GM12878 (cell line): ENCODE results near the gene HOXD9. TPM values are rescaled to one million over a fixed set of nuclear protein-coding genes. Genes with fewer than 3 reads are reported as not detected.

Source experiments
- ATAC-seq: fragments of 200-7000 bp; cut with Tn5 transposase; 3 replicates; pipeline ENCODE4 v1.9.1; 2020; ENCODE audit warnings: mild to moderate bottlenecking, moderate library complexity
- BruUV-seq: library from RNA; stranded (reverse); fragments of 400-500 nt; replicated peaks from 2 replicates; lab custom pipeline; 2021; lab: Mats Ljungman, UMichigan
- CTCF ChIA-PET: fragments of 300-600 bp; sonication (Branson Sonifier 250); formaldehyde crosslinking; extraction: SDS; loops from one replicate; lab custom pipeline; 2021; ENCODE audit warnings: inconsistent platforms; lab: Yijun Ruan, JAX
- POLR2A ChIA-PET: fragments of 350-600 bp; formaldehyde crosslinking; extraction: SDS; loops from one replicate; lab custom pipeline; 2021; ENCODE audit warnings: inconsistent platforms; lab: Charles Lee
- RAD21 ChIA-PET: fragments of 300-600 bp; sonication (Branson Sonifier 250); formaldehyde crosslinking; loops from one replicate; lab custom pipeline; 2023; ENCODE audit warnings: antibody characterized with exemption; ENCODE audit not compliant: unreplicated experiment; lab: Charles Lee
- SMC1A ChIA-PET: fragments of 300-600 bp; sonication (Branson Sonifier 250); formaldehyde crosslinking; loops from one replicate; lab custom pipeline; 2023; ENCODE audit not compliant: unreplicated experiment, uncharacterized antibody; lab: Charles Lee
- DNase-seq: peaks from one replicate; pipeline ENCODE4 v3.0.0-alpha.2; 2011; ENCODE audit warnings: low read depth, low spot score
- FAIRE-seq: peaks from 3 replicates; lab custom pipeline; 2011; peaks lifted over from hg19 to GRCh38; lab: Jason Lieb, UNC
- H2AFZ ChIP-seq: 2 replicates; pipeline ENCODE4 v1.6.0; 2011; ENCODE audit warnings: low read depth, low read length, control low read depth; ENCODE audit not compliant: control insufficient read depth
- H3K27ac ChIP-seq: 2 replicates; pipeline ENCODE4 v1.5.1; 2011; ENCODE audit warnings: control low read depth; ENCODE audit not compliant: control insufficient read depth, insufficient read depth
- H3K27me3 ChIP-seq, 2 experiments: replicated peaks in 1 of 2; 2 replicates each; pipeline versions ENCODE4 v1.6.0 to v1.6.1; 2011; ENCODE audit warnings: low read length in 1 of 2; ENCODE audit not compliant: control insufficient read depth in 2 of 2, insufficient read depth in 2 of 2
- H3K36me3 ChIP-seq, 2 experiments: 2 replicates each; pipeline ENCODE4 v1.5.1; 2011; ENCODE audit warnings: low read length in 1 of 2; ENCODE audit not compliant: control insufficient read depth in 2 of 2, insufficient read depth in 2 of 2
- H3K4me1 ChIP-seq: 2 replicates; pipeline ENCODE4 v1.6.1; 2011; ENCODE audit warnings: mild to moderate bottlenecking, low read length, moderate library complexity, mixed read lengths; ENCODE audit not compliant: control insufficient read depth, insufficient read depth
- H3K4me2 ChIP-seq: 2 replicates; pipeline ENCODE4 v1.6.0; 2011; ENCODE audit warnings: control low read depth; ENCODE audit not compliant: control insufficient read depth, insufficient read depth
- H3K4me3 ChIP-seq: fragments of 200-600 bp; sonication (generic); 2 replicates; pipeline ENCODE4 v1.5.1; 2016
- H3K79me2 ChIP-seq: 2 replicates; pipeline ENCODE4 v1.6.0; 2011; ENCODE audit warnings: low read length; ENCODE audit not compliant: control insufficient read depth, insufficient read depth
- H3K9ac ChIP-seq: 2 replicates; pipeline ENCODE4 v1.8.0; 2011; ENCODE audit warnings: low read length, control low read depth, mixed read lengths; ENCODE audit not compliant: control insufficient read depth, insufficient read depth
- H3K9me3 ChIP-seq: replicated peaks from 3 replicates; pipeline ENCODE4 v1.5.1; 2011; ENCODE audit warnings: mild to moderate bottlenecking, low read length; ENCODE audit not compliant: control insufficient read depth, insufficient read depth
- H4K20me1 ChIP-seq: 2 replicates; pipeline ENCODE4 v1.6.0; 2011; ENCODE audit not compliant: control insufficient read depth, insufficient read depth
- BACH1 ChIP-seq: fragments of 450-650 bp; IDR thresholded peaks from 2 replicates; pipeline ENCODE4 v1.6.1; 2017; ENCODE audit warnings: mild to moderate bottlenecking, borderline replicate concordance
- BMI1 ChIP-seq: fragments of 450-650 bp; IDR thresholded peaks from 2 replicates; pipeline ENCODE4 v1.6.1; 2016; ENCODE audit warnings: mild to moderate bottlenecking, moderate library complexity, borderline replicate concordance
- CBFB ChIP-seq: IDR thresholded peaks from 2 replicates; pipeline ENCODE4 v1.6.1; 2016; ENCODE audit warnings: antibody characterized with exemption, low read depth
- DPF2 ChIP-seq: fragments of 450-650 bp; IDR thresholded peaks from 2 replicates; pipeline ENCODE4 v1.6.1; 2017; ENCODE audit warnings: mild to moderate bottlenecking
- EED ChIP-seq: sonication (generic); IDR thresholded peaks from 2 replicates; pipeline ENCODE4 v1.6.1; 2016; ENCODE audit warnings: antibody characterized with exemption, low read depth
- IKZF1 ChIP-seq: fragments of 450-650 bp; conservative IDR thresholded peaks from 2 replicates; pipeline ENCODE4 v1.6.1; 2017; ENCODE audit warnings: antibody characterized with exemption, mild to moderate bottlenecking
- KAT2A ChIP-seq: conservative IDR thresholded peaks from 2 replicates; pipeline ENCODE4 v1.6.1; 2011; ENCODE audit warnings: low read depth, low read length; ENCODE audit not compliant: control insufficient read depth
- KDM1A ChIP-seq: fragments of 200-600 bp; sonication (generic); IDR thresholded peaks from 2 replicates; pipeline ENCODE4 v1.6.1; 2016; ENCODE audit warnings: borderline replicate concordance
- MEF2A ChIP-seq: IDR thresholded peaks from 2 replicates; pipeline ENCODE4 v1.6.1; 2011; ENCODE audit warnings: low read depth, mild to moderate bottlenecking, low read length, moderate library complexity; ENCODE audit not compliant: insufficient read depth
- MYB ChIP-seq: fragments of 150-350 bp; IDR thresholded peaks from 2 replicates; pipeline ENCODE4 v1.6.1; 2014; ENCODE audit warnings: mild to moderate bottlenecking, low read depth, low read length, borderline replicate concordance
- SIX5 ChIP-seq: IDR thresholded peaks from 2 replicates; pipeline ENCODE4 v1.6.1; 2011; ENCODE audit warnings: mild to moderate bottlenecking, low read depth, low read length, moderate library complexity; ENCODE audit not compliant: severe bottlenecking
- SP1 ChIP-seq: IDR thresholded peaks from one replicate; pipeline ENCODE4 v1.6.1; 2011; ENCODE audit warnings: low read depth, low read length
- STAT3 ChIP-seq: IDR thresholded peaks from 2 replicates; pipeline ENCODE4 v1.6.1; 2011; ENCODE audit warnings: low read depth, low read length, improper control_type of control experiment
- SUZ12 ChIP-seq: fragments of 200-600 bp; sonication (generic); IDR thresholded peaks from one replicate; pipeline ENCODE4 v1.6.1; 2018; ENCODE audit warnings: antibody characterized with exemption, mild to moderate bottlenecking; ENCODE audit not compliant: unreplicated experiment
- TCF12 ChIP-seq: IDR thresholded peaks from 2 replicates; pipeline ENCODE4 v1.6.1; 2011; ENCODE audit warnings: low read depth, mild to moderate bottlenecking, low read length
- ZNF274 ChIP-seq: IDR thresholded peaks from one replicate; pipeline ENCODE4 v1.8.0; 2011; ENCODE audit not compliant: insufficient read length, insufficient read depth
- ZZZ3 ChIP-seq: IDR thresholded peaks from 2 replicates; pipeline ENCODE4 v1.6.1; 2011; ENCODE audit warnings: low read depth; ENCODE audit not compliant: control insufficient read depth, insufficient read length
- WGBS: methylation state at CpG from one replicate; pipeline ENCODE4 v1.1.6; 2016; ENCODE audit warnings: low lambda C conversion rate; ENCODE audit not compliant: insufficient replicate concordance, insufficient coverage; ENCODE audit errors: missing lambda C conversion rate; 5-methylcytosine and 5-hydroxymethylcytosine counted together
- in situ Hi-C: fragments of 300-500 bp; cut with MboI; formaldehyde crosslinking; loops from 9 replicates; pipeline ENCODE4 v1.14.3; 2018; ENCODE audit warnings: mixed read lengths
- intact Hi-C: fragments of 100-400 bp; cut with micrococcal nuclease; formaldehyde crosslinking; loops from one replicate; pipeline ENCODE4 v1.14.2; 2022; ENCODE audit not compliant: unreplicated experiment
- polyA plus RNA-seq, 11 experiments: library from polyadenylated mRNA; depleted of rRNA in 4 of 11; unstranded in 6 of 11; stranded (reverse) in 5 of 11; fragments of >200 nt; fragmentation: Nextera tagmentation in 4 of 11; fragmentation: Illumina TruSeq in 1 of 11; extraction: Ambion mirVana in 4 of 11; extraction: Trizol in 1 of 11; gene quantifications; 1 replicate in 1 of 11; 2 replicates in 10 of 11; pipeline versions ENCODE4 v1.2.1 to v1.2.3, GENCODE V29; 2011 to 2016; ENCODE audit warnings: inconsistent platforms in 2 of 11, missing spikeins in 2 of 11, low read depth in 1 of 11
- total RNA-seq, 4 experiments: library from RNA; depleted of rRNA in 3 of 4; stranded (reverse); fragments of >200 nt in 3 of 4; fragmentation: Illumina TruSeq in 1 of 4; extraction: Trizol in 1 of 4; gene quantifications; 2 replicates each; pipeline versions ENCODE4 v1.2.1 to v1.2.3, GENCODE V29; 2013 to 2021
- TF ChIP-seq, protein P1 (sequence below): fragments of 450-650 bp; IDR thresholded peaks from 2 replicates; pipeline ENCODE4 v1.6.1; 2017; ENCODE audit warnings: antibody characterized with exemption, mild to moderate bottlenecking, moderate library complexity
- TF ChIP-seq, protein P2 (sequence below): IDR thresholded peaks from 2 replicates; pipeline ENCODE4 v1.6.1; 2012; ENCODE audit warnings: mild to moderate bottlenecking, low read depth, low read length

The HOXD9 gene
- total and polyA plus RNA-seq, 10 of the 15 experiments (the other 5 are each of a cell fraction or from before 2014, with no cell fraction given) = not detected

DNA sequence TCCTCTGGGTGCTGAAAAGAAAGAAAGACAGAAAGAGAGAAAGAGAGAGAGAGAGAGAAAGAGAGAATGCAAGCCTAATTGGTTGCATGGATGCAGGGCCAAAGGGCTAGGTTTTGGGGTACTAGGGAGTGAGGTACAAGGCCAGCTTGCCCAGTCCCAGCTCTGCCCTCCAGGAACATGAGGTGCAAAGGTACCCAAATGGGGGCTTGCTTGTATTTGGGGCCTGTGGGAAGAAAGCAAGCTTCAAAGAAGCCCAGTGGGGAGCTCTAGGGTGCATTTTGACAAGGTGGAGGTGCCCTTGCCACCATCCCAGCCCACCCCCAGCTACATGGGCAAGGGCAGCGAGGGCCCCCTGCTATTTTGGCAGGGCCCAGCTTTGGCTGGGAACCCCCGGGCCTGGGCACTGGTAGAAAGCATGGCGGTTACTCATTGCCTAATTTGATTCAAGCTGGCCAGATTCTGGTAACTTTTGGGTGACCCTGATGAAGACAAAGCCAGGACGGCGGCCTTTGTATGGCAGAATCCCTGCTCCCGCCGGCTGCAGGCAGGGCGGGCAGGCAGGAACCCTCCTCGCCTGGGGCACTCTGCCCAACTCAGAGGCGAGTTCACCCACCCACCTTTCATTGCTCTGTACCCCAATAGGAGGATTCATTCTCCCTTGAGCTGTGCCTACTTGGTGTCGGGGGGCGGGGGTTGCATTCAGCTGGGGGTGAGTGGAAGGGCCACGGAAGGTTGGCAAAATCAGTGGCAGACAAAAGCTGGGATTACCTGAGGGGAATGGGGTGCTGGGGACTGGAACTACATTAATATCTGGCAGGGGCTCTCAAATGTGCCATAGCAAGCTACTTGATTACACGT is 28.3 kb downstream of the HOXD9 start:
- POLR2A ChIA-PET = no interaction called here
- WGBS = 14% methylated on average over 14 of the region's 14 CpGs
- intact Hi-C loops = no loop called here
- TF ChIP-seq SP1 (no peak), MEF2A (no peak), IKZF1 (no peak), STAT3 (no peak), BMI1 (no peak), CBFB (no peak), KAT2A (no peak), KDM1A (no peak), EED (no peak), SUZ12 (no peak), MYB (no peak), SIX5 (no peak), TCF12 (no peak), ZZZ3 (no peak), ZNF274 (no peak), BACH1 (no peak), DPF2 (no peak)
- TF ChIP-seq, protein P1, sequence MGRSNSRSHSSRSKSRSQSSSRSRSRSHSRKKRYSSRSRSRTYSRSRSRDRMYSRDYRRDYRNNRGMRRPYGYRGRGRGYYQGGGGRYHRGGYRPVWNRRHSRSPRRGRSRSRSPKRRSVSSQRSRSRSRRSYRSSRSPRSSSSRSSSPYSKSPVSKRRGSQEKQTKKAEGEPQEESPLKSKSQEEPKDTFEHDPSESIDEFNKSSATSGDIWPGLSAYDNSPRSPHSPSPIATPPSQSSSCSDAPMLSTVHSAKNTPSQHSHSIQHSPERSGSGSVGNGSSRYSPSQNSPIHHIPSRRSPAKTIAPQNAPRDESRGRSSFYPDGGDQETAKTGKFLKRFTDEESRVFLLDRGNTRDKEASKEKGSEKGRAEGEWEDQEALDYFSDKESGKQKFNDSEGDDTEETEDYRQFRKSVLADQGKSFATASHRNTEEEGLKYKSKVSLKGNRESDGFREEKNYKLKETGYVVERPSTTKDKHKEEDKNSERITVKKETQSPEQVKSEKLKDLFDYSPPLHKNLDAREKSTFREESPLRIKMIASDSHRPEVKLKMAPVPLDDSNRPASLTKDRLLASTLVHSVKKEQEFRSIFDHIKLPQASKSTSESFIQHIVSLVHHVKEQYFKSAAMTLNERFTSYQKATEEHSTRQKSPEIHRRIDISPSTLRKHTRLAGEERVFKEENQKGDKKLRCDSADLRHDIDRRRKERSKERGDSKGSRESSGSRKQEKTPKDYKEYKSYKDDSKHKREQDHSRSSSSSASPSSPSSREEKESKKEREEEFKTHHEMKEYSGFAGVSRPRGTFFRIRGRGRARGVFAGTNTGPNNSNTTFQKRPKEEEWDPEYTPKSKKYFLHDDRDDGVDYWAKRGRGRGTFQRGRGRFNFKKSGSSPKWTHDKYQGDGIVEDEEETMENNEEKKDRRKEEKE = no peak
- TF ChIP-seq, protein P2, sequence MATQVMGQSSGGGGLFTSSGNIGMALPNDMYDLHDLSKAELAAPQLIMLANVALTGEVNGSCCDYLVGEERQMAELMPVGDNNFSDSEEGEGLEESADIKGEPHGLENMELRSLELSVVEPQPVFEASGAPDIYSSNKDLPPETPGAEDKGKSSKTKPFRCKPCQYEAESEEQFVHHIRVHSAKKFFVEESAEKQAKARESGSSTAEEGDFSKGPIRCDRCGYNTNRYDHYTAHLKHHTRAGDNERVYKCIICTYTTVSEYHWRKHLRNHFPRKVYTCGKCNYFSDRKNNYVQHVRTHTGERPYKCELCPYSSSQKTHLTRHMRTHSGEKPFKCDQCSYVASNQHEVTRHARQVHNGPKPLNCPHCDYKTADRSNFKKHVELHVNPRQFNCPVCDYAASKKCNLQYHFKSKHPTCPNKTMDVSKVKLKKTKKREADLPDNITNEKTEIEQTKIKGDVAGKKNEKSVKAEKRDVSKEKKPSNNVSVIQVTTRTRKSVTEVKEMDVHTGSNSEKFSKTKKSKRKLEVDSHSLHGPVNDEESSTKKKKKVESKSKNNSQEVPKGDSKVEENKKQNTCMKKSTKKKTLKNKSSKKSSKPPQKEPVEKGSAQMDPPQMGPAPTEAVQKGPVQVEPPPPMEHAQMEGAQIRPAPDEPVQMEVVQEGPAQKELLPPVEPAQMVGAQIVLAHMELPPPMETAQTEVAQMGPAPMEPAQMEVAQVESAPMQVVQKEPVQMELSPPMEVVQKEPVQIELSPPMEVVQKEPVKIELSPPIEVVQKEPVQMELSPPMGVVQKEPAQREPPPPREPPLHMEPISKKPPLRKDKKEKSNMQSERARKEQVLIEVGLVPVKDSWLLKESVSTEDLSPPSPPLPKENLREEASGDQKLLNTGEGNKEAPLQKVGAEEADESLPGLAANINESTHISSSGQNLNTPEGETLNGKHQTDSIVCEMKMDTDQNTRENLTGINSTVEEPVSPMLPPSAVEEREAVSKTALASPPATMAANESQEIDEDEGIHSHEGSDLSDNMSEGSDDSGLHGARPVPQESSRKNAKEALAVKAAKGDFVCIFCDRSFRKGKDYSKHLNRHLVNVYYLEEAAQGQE = no peak

More for the DNA sequence above, 28.3 kb downstream of the HOXD9 start:
- H3K4me1 ChIP-seq = no peaks in the 10 kb centered on the region
- no peak overlapping the region for H3K4me3 ChIP-seq
- ChIA-PET RAD21 (interaction anchor here (1.0 to 1.2 kb wide), 3 partner anchors 10 to 304 kb away, joined by 4 read pairs; no protein-coding TSS in a partner anchor), SMC1A (interaction anchor here (1.0 kb wide), 1 partner anchor 998 kb away, joined by 3 read pairs; no protein-coding TSS in a partner anchor), CTCF (interaction anchor here (1.5 kb wide), 1 partner anchor 501 kb away, joined by 3 read pairs; no protein-coding TSS in a partner anchor)
- no TSS peak for BruUV-seq
- H2AFZ ChIP-seq = no peak overlapping the region
- H3K9ac ChIP-seq = no peak overlapping the region
- no peak overlapping the region for H3K4me2 ChIP-seq
- no peaks in the 10 kb centered on the region for H3K36me3 ChIP-seq
- no peaks in the 10 kb centered on the region for H3K79me2 ChIP-seq
- ATAC-seq (no peak), DNase-seq (no peak), FAIRE-seq (no peak)
- no peaks in the 10 kb centered on the region for H3K9me3 ChIP-seq
- H3K27me3 ChIP-seq = peaks cover 12 to 43% of the 10 kb centered on the region in 2 experiments
- no peak overlapping the region for H3K27ac ChIP-seq
- in situ Hi-C loops = no loop called here
- no peaks in the 10 kb centered on the region for H4K20me1 ChIP-seq
